DND-41 (cell line): ENCODE results near the gene SLC44A1.

Experiments used
- CTCF ChIP-seq: IDR thresholded peaks from 2 replicates; pipeline ENCODE4 v1.5.1; 2012; ENCODE audit warnings: borderline replicate concordance, low read length, moderate library complexity, mild to moderate bottlenecking; ENCODE audit not compliant: poor library complexity, severe bottlenecking; ENCODE audit errors: extremely low read depth
- EZH2 ChIP-seq: IDR thresholded peaks from 3 replicates; pipeline ENCODE4 v1.6.1; 2012; ENCODE audit warnings: borderline replicate concordance, low read depth, mild to moderate bottlenecking, moderate library complexity, low read length, inconsistent platforms; ENCODE audit not compliant: severe bottlenecking

GRCh38 chr9:105459336-105459735 is 214.9 kb downstream of the SLC44A1 start:
- TF ChIP-seq CTCF (no peak), EZH2 (no peak)
